HEK293T (cell line): ENCODE data around the gene CD8B2.
"Not testable (repeated sequence)": the region's sequence is repeated elsewhere in the genome, so short reads cannot be mapped to it uniquely, and the experiment has no call there.

Experiments
- ARNT ChIP-seq: fragments of 450-650 bp; IDR thresholded peaks from 2 replicates; pipeline ENCODE4 v1.6.1; 2017; ENCODE audit warnings: mild to moderate bottlenecking
- BHLHE40 ChIP-seq: fragments of 450-650 bp; IDR thresholded peaks from 2 replicates; pipeline ENCODE4 v1.6.1; 2016; ENCODE audit warnings: mild to moderate bottlenecking, moderate library complexity, borderline replicate concordance
- CTBP1 ChIP-seq: fragments of 450-650 bp; IDR thresholded peaks from 2 replicates; pipeline ENCODE4 v1.6.1; 2016; ENCODE audit warnings: borderline replicate concordance
- ELF4 ChIP-seq: fragments of 450-650 bp; IDR thresholded peaks from 2 replicates; pipeline ENCODE4 v1.6.1; 2017; ENCODE audit warnings: antibody characterized with exemption
- FOXA1 ChIP-seq: fragments of 450-650 bp; IDR thresholded peaks from 2 replicates; pipeline ENCODE4 v1.6.1; 2016; ENCODE audit warnings: mild to moderate bottlenecking
- FOXK2 ChIP-seq: fragments of 450-650 bp; IDR thresholded peaks from 2 replicates; pipeline ENCODE4 v1.6.1; 2016; ENCODE audit warnings: mild to moderate bottlenecking
- FOXM1 ChIP-seq: fragments of 450-650 bp; IDR thresholded peaks from 2 replicates; pipeline ENCODE4 v1.6.1; 2017; ENCODE audit warnings: mild to moderate bottlenecking, borderline replicate concordance
- HDGF ChIP-seq: fragments of 450-650 bp; IDR thresholded peaks from 2 replicates; pipeline ENCODE4 v1.6.1; 2017; ENCODE audit warnings: antibody characterized with exemption, borderline replicate concordance
- LEF1 ChIP-seq: fragments of 450-650 bp; IDR thresholded peaks from 2 replicates; pipeline ENCODE4 v1.6.1; 2017; ENCODE audit warnings: mild to moderate bottlenecking, borderline replicate concordance
- NFRKB ChIP-seq: fragments of 450-650 bp; IDR thresholded peaks from 2 replicates; pipeline ENCODE4 v1.6.1; 2016; ENCODE audit warnings: mild to moderate bottlenecking, moderate library complexity
- SUZ12 ChIP-seq: fragments of 450-650 bp; IDR thresholded peaks from 2 replicates; pipeline ENCODE4 v1.6.1; 2016; ENCODE audit warnings: mild to moderate bottlenecking
- TARDBP ChIP-seq: fragments of 450-650 bp; IDR thresholded peaks from 2 replicates; pipeline ENCODE4 v1.6.1; 2016
- TF ChIP-seq, protein P1 (sequence below): fragments of 450-650 bp; IDR thresholded peaks from 2 replicates; pipeline ENCODE4 v1.6.1; 2016

DNA sequence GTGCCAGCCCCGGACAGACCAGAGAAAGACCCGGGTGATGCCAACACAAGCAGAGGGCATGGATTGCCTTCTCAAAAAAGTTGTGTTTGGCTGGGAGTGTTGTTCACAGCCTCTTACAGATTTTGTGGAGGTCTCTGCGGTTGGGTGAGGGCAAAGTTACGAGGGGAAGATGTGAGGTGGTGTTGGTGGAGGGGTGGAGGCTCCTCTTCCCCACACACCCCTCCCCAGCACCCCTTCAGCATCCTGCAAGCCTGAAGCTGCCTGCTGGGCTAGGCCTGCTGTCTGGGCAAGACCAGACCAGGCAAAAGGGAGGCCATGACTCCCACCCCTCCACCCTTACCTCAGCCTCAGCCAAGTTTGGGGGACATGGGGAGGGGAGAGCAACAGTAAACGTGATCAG is 26.2 kb downstream of the CD8B2 start:
- not testable (repeated sequence) for TF ChIP-seq HDGF, NFRKB, FOXM1, TARDBP, FOXA1, ARNT, CTBP1, LEF1, BHLHE40, SUZ12, ELF4, FOXK2
- TF ChIP-seq, protein P1, sequence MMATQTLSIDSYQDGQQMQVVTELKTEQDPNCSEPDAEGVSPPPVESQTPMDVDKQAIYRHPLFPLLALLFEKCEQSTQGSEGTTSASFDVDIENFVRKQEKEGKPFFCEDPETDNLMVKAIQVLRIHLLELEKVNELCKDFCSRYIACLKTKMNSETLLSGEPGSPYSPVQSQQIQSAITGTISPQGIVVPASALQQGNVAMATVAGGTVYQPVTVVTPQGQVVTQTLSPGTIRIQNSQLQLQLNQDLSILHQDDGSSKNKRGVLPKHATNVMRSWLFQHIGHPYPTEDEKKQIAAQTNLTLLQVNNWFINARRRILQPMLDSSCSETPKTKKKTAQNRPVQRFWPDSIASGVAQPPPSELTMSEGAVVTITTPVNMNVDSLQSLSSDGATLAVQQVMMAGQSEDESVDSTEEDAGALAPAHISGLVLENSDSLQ: not testable (repeated sequence)
